Suprapubic skin (tissue), 4 donors: ENCODE data around the gene CSNK1G1. TPM values are rescaled to one million over a fixed set of nuclear protein-coding genes. Genes with fewer than 3 reads are reported as not detected.

ENCODE experiments used
- DNase-seq, 2 donors: peaks; one replicate each; pipeline ENCODE4 v3.0.0-alpha.2; 2019; ENCODE audit warnings: low spot score in 2 of 2
- H3K27ac ChIP-seq: fragments of 200-600 bp; sonication (generic); one replicate; pipeline ENCODE4 v1.5.1; 2019
- H3K27me3 ChIP-seq: fragments of 200-600 bp; sonication (generic); one replicate; pipeline ENCODE4 v1.5.1; 2019
- H3K36me3 ChIP-seq: fragments of 200-600 bp; sonication (generic); one replicate; pipeline ENCODE4 v1.5.1; 2019
- H3K4me1 ChIP-seq: fragments of 200-600 bp; sonication (generic); one replicate; pipeline ENCODE4 v1.5.1; 2019
- H3K4me3 ChIP-seq: fragments of 200-600 bp; sonication (generic); one replicate; pipeline ENCODE4 v1.5.1; 2019; ENCODE audit warnings: mild to moderate bottlenecking
- H3K9me3 ChIP-seq: fragments of 200-600 bp; sonication (generic); one replicate; pipeline ENCODE4 v1.5.1; 2019
- EP300 ChIP-seq: sonication (generic); formaldehyde crosslinking; IDR thresholded peaks from one replicate; pipeline ENCODE4 v1.6.1; 2017; ENCODE audit warnings: antibody characterized with exemption
- POLR2A ChIP-seq, 2 donors: fragments of 450-650 bp; IDR thresholded peaks; one replicate each; pipeline ENCODE4 v1.6.1; 2017; ENCODE audit warnings: antibody characterized with exemption in 2 of 2, mild to moderate bottlenecking in 2 of 2, moderate library complexity in 2 of 2
- POLR2AphosphoS5 ChIP-seq, 3 donors: sonication (generic); formaldehyde crosslinking; IDR thresholded peaks; one replicate each; pipeline ENCODE4 v1.6.1; 2017; ENCODE audit warnings: antibody characterized with exemption in 3 of 3
- WGBS: methylation state at CpG from one replicate; pipeline ENCODE4 v1.1.5; 2018; 5-methylcytosine and 5-hydroxymethylcytosine counted together
- total RNA-seq, 4 donors: library from RNA; depleted of rRNA; stranded (reverse); fragments of >200 nt; gene quantifications; one replicate each; pipeline ENCODE4 v1.1.0, GENCODE V29; 2016
- TF ChIP-seq, protein P1 (sequence below), 2 donors: fragments of 200-600 bp in 1 of 2; fragments of 450-650 bp in 1 of 2; sonication (generic) in 1 of 2; IDR thresholded peaks; one replicate each; pipeline ENCODE4 v1.5.1; 2016 to 2019; ENCODE audit warnings: antibody characterized with exemption in 2 of 2, mild to moderate bottlenecking in 1 of 2, moderate library complexity in 1 of 2

CSNK1G1 gene
- total RNA-seq, 4 donors from 2014 or later, result 15.9 to 28.8 (median 23.9) TPM

DNA sequence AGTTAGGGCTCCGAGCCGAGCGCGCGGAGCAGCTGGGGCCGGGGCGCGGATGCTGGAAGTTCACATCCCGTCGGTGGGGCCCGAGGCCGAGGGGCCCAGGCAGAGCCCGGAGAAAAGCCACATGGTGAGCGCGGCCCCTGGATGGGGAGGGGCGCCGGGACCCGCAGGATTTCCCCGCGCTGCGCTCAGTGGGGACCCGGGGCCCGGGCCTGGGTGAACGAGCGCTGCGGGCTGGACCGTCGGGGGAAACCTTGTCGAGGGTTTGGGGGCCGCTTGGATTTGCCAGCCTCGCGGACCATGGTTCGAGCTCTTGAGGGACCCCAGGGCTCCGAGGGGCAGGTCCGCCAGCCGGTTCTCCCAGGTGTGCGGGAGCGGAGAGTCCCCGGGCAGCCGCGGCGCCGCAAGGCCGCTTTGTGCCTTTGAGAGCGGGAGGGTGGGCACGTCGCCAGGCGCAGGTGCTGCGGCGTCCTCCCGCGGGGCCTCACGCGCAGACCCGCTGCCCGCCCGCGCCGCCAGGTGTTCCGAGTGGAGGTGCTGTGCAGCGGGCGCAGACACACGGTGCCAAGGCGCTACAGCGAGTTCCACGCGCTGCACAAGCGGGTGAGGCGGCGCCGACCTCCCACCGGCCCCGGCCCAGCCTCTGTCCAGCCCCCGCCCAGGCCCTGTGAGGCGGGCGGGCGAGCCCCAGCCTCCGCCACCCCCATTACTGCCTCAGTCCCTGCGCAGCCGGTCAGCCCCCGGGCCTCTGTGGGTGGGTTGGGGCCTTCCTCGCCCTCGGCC, 204.1 kb downstream of the CSNK1G1 start, which contains the start of gene SNX22:
TSS of gene SNX22 (plus strand) at position 5 of the 780 bp plus-strand sequence. CDS start at position 50, 45 bp downstream.
- H3K9me3 ChIP-seq, result no peaks in the 10 kb centered on the region
- H3K27ac ChIP-seq, result no peak within 1 kb of the TSS
- peaks cover 20% of the 10 kb centered on the region for H3K27me3 ChIP-seq
- H3K4me1 ChIP-seq, result peaks cover 28% of the 10 kb centered on the region
- peak within 1 kb of the TSS; percentile 57 for H3K4me3 ChIP-seq
- no CpG with 5 or more reads among the region's 83 CpGs for WGBS
- peak in 1 of 2 donors; percentile 79 for DNase-seq
- peaks cover 28% of the 10 kb centered on the region for H3K36me3 ChIP-seq
- TF ChIP-seq POLR2A (IDR thresholded peaks at IDR 0.05), result no peak
- no peak for TF ChIP-seq POLR2AphosphoS5 (IDR thresholded peaks at IDR 0.05)
- TF ChIP-seq, protein P1, sequence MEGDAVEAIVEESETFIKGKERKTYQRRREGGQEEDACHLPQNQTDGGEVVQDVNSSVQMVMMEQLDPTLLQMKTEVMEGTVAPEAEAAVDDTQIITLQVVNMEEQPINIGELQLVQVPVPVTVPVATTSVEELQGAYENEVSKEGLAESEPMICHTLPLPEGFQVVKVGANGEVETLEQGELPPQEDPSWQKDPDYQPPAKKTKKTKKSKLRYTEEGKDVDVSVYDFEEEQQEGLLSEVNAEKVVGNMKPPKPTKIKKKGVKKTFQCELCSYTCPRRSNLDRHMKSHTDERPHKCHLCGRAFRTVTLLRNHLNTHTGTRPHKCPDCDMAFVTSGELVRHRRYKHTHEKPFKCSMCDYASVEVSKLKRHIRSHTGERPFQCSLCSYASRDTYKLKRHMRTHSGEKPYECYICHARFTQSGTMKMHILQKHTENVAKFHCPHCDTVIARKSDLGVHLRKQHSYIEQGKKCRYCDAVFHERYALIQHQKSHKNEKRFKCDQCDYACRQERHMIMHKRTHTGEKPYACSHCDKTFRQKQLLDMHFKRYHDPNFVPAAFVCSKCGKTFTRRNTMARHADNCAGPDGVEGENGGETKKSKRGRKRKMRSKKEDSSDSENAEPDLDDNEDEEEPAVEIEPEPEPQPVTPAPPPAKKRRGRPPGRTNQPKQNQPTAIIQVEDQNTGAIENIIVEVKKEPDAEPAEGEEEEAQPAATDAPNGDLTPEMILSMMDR (IDR thresholded peaks at IDR 0.05), result no peak

DNA sequence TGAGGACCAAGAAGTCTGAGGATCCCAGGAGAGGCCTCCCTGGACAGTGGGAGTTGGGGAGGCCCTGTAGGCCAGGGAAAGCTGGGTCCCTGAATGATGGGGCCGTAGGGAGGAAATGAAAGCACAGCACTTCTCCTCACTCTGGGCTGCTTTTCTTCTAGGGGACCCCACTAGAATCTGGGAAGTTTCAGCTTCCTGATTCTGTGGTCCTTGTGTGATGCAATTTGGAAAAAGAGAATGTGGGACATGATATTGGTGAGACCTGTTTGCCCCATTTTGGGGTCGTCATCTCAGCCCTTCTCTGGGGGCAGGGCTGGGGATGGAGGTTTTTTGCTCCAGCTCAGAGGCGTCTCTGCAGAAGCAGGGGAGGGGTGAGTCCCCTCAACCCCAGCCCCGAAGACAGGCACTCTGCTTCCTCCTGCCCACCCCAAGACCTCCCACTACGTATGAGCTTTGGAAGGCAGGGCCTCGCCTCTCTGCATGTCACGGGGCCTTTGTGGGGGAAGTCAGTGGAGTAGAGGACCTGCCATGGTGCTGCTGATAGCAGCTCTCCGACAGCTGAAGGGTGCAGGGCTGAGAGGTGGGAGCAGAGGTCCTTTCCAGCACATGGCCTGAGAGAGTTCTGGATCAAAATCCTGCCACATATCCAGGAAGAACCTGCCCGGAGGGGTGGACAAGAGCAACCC, 205.9 kb downstream of the CSNK1G1 start:
- Histone ChIP-seq H3K4me1 (peaks cover 28% of the 10 kb centered on the region), H3K4me3 (no peak overlapping the region), H3K9me3 (no peaks in the 10 kb centered on the region), H3K27me3 (peaks cover 20% of the 10 kb centered on the region), H3K27ac (no peak overlapping the region), H3K36me3 (peaks cover 9% of the 10 kb centered on the region)
- DNase-seq, result no peak
- TF ChIP-seq, protein P1 (IDR thresholded peaks at IDR 0.05), result no peak
- TF ChIP-seq POLR2AphosphoS5 (IDR thresholded peaks at IDR 0.05) (no peak), POLR2A (IDR thresholded peaks at IDR 0.05) (no peak), EP300 (no peak)
- WGBS, result 67% methylated on average over 9 of the region's 9 CpGs

DNA sequence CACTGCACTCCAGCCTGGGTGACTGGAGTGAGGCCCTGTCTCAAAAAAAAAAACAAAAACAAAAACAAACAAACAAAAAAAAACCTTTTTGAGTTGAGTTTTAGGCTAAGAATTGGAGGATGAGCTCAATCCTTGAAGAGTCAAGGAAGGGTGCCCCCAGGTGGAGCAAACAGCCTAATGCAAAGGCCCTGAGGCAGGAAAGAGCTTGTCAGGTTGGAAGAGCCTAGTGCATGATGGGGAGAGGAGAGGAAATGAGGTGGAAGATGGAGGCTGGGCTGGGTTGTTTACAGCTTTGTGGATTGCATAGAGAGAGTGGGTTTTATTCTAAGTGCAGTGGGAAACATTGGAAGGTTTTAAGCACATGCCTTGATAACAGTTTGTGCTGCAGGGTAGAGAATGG, 206.5 kb downstream of the CSNK1G1 start:
- H3K4me3 ChIP-seq, result no peak overlapping the region
- DNase-seq, result no peak
- H3K27ac ChIP-seq, result no peak overlapping the region
- no peaks in the 10 kb centered on the region for H3K9me3 ChIP-seq
- peaks cover 9% of the 10 kb centered on the region for H3K36me3 ChIP-seq
- peaks cover 20% of the 10 kb centered on the region for H3K27me3 ChIP-seq
- no peak for TF ChIP-seq EP300
- TF ChIP-seq POLR2A (IDR thresholded peaks at IDR 0.05), result no peak
- TF ChIP-seq POLR2AphosphoS5 (IDR thresholded peaks at IDR 0.05), result no peak
- TF ChIP-seq, protein P1 (IDR thresholded peaks at IDR 0.05), result no peak
- H3K4me1 ChIP-seq, result peaks cover 28% of the 10 kb centered on the region

DNA sequence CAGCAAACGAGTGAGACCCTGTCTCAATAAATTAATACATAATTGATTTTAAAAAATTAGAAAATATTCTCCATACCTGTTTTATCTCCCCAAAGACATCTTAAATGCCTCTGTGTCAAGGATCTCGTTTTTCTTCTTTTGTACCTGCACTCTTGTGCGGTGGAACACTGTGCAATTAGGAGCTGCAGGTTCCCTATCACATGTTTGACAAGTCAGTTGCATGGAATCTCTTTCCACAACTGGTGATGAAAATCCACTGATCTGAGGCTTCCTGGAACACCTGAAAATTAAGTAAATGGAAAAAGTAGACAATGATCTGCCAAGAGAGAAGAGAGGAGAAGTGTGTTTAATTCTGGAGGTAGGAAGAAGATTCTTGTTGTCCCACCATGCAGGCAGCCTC, 207.4 kb downstream of the CSNK1G1 start:
- Histone ChIP-seq H3K27ac (no peak overlapping the region), H3K4me1 (peaks cover 26% of the 10 kb centered on the region), H3K27me3 (peaks cover 20% of the 10 kb centered on the region), H3K9me3 (no peaks in the 10 kb centered on the region), H3K36me3 (peaks cover 12% of the 10 kb centered on the region), H3K4me3 (no peak overlapping the region)
- no peak for DNase-seq
- 66% methylated on average over 3 of the region's 3 CpGs for WGBS
- TF ChIP-seq, protein P1 (IDR thresholded peaks at IDR 0.05), result no peak
- TF ChIP-seq EP300 (no peak), POLR2AphosphoS5 (IDR thresholded peaks at IDR 0.05) (no peak), POLR2A (IDR thresholded peaks at IDR 0.05) (no peak)

DNA sequence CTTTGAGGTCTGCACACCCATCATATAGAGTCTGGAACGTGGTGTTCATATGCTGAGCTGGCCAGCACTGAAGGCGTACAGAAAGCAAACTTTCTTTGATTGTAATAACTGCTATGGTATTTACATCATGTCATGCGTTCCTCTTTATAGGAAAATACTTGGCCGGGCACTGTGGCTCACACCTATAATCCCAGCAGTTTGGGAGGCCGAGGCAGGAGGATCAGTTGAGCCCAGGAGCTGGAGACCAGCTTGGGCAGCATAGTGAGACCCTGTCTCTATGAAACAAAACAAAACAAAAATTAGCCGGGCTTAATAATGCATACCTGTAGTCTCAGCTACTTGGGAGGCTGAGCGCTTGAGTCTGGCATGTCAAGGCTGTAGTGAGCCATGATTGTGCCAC, 207.8 kb downstream of the CSNK1G1 start:
- TF ChIP-seq EP300 (no peak), POLR2A (IDR thresholded peaks at IDR 0.05) (no peak), POLR2AphosphoS5 (IDR thresholded peaks at IDR 0.05) (no peak)
- TF ChIP-seq, protein P1 (IDR thresholded peaks at IDR 0.05), result no peak
- Histone ChIP-seq H3K36me3 (peaks cover 16% of the 10 kb centered on the region), H3K4me3 (no peak overlapping the region), H3K27ac (no peak overlapping the region), H3K27me3 (peaks cover 20% of the 10 kb centered on the region), H3K4me1 (peaks cover 22% of the 10 kb centered on the region), H3K9me3 (no peaks in the 10 kb centered on the region)
- WGBS, result 77% methylated on average over 7 of the region's 7 CpGs
- peak in 1 of 2 donors; percentile 40 for DNase-seq
